Transverse colon (tissue), 3 donors: ENCODE results near the gene SUCO.

Source experiments
- CTCF ChIP-seq, 5 experiments: fragments of 200-600 bp in 3 of 5; fragments of 450-650 bp in 2 of 5; sonication (generic) in 3 of 5; IDR thresholded peaks; 1 replicate in 2 of 5; 2 replicates in 3 of 5; pipeline ENCODE4 v1.5.1; 2016 to 2017; ENCODE audit warnings: antibody characterized with exemption in 5 of 5, inconsistent platforms in 3 of 5, mild to moderate bottlenecking in 2 of 5, moderate library complexity in 1 of 5
- EP300 ChIP-seq: sonication (generic); formaldehyde crosslinking; IDR thresholded peaks from one replicate; pipeline ENCODE4 v1.6.1; 2017; ENCODE audit warnings: antibody characterized with exemption, low read depth

DNA sequence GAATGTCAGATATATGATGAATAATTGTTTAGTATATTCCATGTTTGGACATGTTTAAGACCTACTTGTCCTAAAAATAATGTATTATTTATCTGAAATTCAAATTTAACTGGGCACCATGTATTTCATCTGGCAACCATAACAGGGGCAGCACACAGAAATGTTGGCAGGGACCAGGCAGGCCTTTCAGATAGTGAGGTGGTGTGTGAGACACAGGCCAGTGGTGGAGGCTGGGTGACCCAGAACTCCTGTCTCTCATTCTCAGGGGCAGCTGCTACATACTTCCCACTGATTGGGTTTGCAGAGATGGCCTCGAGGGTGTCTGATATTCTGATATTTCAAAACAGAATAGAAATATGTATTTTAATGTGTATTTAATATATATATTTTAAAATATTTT is 124.6 kb downstream of the SUCO start:
- TF ChIP-seq EP300 (no peak), CTCF (IDR thresholded peaks at IDR 0.05) (no peak)
